NCI-H187 treated with DMSO at 0.1 percent for 48 hours (cell line): ENCODE results near the gene CATSPERB.
"Not testable (repeated sequence)": the region's sequence is repeated elsewhere in the genome, so short reads cannot be mapped to it uniquely, and the experiment has no call there.

ENCODE experiments used
- DNase-seq: peaks from one replicate; lab custom pipeline; 2025; lab: John Stamatoyannopoulos, UW

The CATSPERB gene

GRCh38 chr14:91669867-91670266 lies 62.0 kb downstream of the CATSPERB start:
- DNase-seq: no peak

DNA sequence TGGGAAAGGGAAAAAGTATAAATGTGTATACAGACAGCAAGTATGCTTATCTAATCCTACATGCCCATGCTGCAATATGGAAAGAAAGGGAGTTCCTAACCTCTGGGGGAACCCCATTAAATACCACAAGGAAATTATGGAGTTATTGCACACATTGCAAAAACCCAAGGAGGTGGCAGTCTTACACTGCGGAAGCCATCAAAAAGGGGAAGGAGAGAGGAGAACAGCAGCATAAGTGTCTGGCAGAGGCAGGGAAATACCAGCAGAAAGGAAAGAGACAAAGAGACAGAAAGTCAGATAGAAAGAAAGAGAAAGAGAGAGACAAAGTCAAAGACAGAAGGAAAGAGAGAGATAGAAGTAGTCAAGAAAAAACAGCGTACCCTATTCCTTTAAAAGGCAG lies 64.8 kb downstream of the CATSPERB start:
- not testable (repeated sequence) for DNase-seq

DNA sequence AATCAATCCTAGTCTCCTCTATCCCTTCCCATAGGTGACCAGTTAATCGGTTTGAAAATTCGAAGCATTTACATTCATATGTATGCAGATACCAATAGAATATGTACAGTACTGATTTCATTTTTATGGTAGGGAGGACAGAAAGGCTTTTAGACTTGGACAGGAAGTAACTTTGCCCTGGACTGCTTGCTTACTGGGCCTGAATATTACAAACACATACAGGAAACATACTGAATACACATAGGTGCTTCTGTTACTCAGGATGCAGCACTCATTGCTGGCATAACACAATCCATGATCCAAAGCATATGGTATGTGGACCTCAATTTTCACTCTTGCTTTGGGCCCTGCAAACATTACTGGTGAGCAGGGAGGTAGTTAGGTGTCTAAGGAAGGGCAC lies 71.1 kb downstream of the CATSPERB start:
- no peak for DNase-seq

GRCh38 chr14:91654836-91655235 lies 77.0 kb downstream of the CATSPERB start:
- DNase-seq: no peak

- no peak for DNase-seq
Observed at GRCh38 chr14:91653451-91653850, 78.4 kb downstream of the CATSPERB start.

- no peak for DNase-seq
Observed at GRCh38 chr14:91649930-91650329, 82.0 kb downstream of the CATSPERB start.

DNA sequence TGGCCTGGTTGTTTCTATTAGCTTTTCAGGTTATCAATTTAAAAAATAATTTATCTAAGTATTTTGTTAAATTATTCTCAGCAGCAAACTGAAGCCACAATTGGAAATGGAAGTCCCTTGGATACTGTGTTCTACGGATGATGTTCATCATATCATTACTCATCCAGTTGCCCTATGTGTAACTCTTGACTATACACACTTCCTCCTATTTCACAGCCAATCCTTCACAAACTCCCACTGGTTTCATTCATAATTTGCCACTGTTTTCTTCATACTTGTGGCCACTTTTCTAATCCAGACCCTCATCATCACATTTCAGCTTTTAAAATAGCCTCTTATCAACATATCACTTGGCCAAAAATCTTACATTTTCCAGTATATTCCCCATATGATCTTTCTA lies 84.0 kb downstream of the CATSPERB start:
- no peak for DNase-seq

DNA sequence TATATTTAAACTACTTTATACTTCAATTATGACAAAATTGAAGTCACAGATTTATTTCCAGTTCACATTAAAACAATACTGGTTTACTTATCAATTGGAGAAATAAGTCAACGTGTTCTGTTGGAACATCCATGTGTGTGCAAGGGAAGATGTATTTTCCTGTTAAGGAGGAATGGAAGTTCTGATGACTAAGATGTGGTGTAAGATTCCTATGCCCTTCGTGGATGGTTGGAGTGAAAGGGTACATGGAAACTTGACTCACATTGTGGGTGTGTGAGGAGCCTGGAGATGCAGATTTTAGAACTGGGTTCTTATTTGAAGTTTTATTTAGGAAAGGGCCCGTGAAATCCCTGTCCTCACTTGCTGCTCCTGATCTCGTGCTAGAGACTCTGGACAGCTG lies 95.3 kb downstream of the CATSPERB start:
- no peak for DNase-seq

- DNase-seq: no peak
Observed at GRCh38 chr14:91624757-91625156, 107.1 kb downstream of the CATSPERB start.

- DNase-seq: no peak
Observed at GRCh38 chr14:91614187-91614586, 117.7 kb downstream of the CATSPERB start.

DNA sequence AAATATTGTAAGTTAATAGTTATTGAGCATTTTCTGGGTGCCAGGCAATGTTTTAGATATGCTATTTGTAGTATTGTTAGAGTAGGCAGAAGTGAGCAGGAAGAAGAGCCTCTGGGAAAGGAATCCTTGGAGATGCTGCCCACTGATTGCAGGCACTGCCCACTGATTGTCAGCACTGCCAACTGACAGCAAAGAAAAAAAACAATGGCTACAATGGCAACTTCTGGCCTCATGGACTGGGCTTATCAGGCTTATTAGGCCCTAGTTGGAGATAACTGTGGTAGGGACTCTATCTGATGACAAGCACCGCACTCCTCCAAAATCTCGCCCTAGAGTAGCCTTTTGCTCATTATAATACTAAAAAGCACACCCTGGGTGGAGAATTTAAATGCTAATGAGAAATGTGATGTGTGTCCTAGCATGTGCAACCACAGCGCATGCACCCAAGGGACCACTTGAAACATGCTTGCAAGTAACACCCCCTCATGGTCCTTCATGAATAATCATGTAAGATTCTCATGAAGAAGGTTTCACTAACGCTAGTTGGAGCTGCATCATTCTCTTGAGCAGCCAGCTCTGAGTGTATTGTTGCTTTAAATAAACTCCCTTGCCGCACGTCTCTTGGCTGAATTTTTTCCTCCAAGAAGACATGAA lies 118.3 kb downstream of the CATSPERB start:
- no peak for DNase-seq

- DNase-seq: no peak
Observed at GRCh38 chr14:91611528-91611927, 120.4 kb downstream of the CATSPERB start.

GRCh38 chr14:91609161-91609560 lies 122.7 kb downstream of the CATSPERB start:
- no peak for DNase-seq

- DNase-seq: no peak
Observed at GRCh38 chr14:91607322-91608047, 124.4 kb downstream of the CATSPERB start.

DNA sequence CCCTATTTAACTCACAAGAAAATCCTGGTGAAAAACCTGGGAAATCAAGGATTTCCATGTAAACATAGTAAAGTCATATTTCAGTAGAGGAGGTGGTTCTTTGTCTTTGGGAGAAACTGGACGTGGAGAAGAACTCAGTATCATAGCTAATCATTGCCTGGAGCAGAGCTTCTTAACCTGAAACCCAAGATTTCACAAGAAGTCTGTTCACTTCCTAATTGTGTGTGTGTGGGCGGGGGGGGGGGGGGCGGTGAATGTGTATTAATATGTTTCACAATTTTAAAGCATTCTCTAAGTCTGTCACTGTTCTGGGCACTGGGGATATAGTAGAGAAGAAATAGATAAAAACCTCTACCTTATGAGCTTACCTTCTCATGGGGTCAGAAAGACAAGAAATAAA lies 125.0 kb downstream of the CATSPERB start:
- no peak for DNase-seq

DNA sequence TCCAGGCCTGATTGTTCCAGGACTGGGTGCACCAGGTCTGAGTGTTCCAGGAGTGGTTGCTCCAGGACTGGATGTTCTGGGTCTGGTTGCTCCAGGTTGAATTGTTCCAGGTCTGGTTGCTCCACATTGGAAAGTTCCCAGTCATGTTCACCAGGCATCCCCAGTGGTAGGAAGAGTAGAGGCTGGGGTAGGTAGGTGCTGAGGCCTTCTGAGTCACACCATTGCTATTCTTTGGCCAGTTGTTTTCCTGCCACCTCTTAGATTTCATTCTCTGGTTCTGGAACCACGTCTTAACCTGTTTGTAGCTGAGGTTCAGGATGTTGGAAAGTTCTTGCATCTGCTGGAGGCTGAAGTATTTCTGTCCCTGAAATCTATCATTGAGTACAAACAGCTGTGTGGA lies 127.3 kb downstream of the CATSPERB start:
- not testable (repeated sequence) for DNase-seq

DNA sequence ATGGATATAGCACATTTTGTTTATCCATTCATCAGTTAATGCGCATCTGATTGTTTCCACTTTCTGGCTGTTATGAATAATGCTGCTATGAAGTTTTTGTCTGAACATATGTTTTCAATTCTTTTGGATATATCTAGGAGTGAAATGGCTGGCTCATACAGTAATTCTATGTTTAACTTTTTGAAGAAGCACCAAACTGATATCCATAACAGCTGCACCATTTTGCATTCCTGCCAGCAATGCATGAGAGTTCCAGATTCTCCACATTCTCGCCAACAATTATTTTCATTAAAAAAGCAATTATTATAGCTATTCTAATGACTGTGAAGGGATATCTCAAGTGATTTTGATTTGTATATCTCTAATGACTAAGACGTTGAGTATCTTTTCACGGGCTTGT lies 131.9 kb downstream of the CATSPERB start:
- no peak for DNase-seq

DNA sequence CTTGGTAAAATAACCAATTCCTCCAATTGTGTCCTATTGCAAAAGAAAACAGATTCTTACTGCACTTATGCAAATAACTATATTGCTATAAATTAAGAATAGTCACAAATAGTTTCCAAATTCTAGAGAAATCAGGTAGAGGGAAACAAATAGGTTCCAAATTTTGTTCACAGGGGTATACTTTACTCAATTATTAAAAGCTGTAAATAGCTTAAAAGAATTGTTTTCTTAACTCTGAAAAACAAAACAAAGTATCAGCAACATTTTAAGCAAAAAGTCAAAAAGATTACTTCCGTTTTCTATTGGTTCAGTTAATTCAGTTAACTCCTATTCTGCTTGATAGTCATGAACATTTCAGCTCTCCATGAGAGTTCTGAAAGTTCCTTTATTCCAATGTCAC lies 136.2 kb downstream of the CATSPERB start:
- no peak for DNase-seq

GRCh38 chr14:91593957-91594356 lies 137.9 kb downstream of the CATSPERB start:
- not testable (repeated sequence) for DNase-seq

GRCh38 chr14:91586410-91586809 lies 145.5 kb downstream of the CATSPERB start:
- no peak for DNase-seq

DNA sequence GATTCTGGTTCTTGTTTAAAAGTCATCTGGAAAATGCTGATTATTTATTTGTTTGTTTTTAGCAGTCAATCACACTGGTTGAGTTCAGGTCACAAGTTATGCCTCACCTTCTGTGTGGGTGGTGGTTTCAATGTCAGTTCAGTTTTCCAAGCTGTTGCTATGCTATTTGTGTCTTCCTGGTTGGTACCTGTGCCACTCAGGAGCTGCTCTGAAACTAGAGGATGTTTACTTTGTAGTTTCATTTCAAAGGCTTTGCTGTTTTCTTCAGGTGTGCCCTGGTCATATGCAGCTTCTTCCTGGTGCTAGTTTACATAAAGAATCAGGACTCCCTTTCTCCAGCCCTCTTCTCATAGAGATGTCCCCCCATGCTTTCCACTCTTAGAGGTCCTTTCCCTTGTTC lies 146.0 kb downstream of the CATSPERB start:
- DNase-seq: no peak

- no peak for DNase-seq
Observed at GRCh38 chr14:91582761-91583160, 149.1 kb downstream of the CATSPERB start.

DNA sequence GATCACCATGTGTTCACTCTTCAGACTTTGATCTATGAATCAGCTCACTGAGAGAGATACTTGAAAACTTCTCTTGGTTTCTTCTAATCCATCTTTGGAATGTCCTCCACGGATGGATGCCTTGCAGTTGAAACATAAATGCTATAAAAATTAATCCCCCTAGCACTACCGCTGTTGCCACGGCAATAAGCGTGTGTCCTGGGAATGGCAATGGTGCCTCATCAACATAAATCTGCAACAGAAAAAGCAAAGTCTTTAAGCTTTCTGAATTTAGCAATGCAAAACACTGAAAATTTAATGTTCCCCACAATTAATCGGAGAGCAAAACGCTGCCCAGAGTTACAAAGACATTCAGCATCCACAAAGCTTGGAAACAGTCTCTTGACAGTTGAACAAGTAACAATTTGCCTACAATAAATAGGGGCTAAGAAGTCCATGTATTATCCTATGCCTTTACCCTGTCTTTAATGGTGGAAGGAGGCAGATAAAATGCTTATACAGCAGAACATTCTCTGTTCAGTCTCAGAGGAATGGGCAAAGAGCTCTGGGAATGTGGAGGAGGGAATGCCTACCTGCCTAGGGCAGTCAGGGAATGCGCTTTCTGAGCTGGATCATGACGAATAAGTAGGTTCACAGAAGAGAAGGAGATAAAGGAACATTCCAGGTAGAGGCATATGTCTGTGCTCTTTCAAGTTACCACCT lies 150.9 kb downstream of the CATSPERB start:
- DNase-seq: no peak
